K562 (cell line): ENCODE results near the gene MVD.

Experiments used
- TCFL5 ChIP-seq: fragments of 250-450 bp; sonication (Bioruptor Pico); conservative IDR thresholded peaks from 2 replicates; pipeline ENCODE4 v1.6.1; 2021; ENCODE audit warnings: mild to moderate bottlenecking, moderate library complexity, matching md5 sums
- ZNF644 ChIP-seq: fragments of 200-800 bp; sonication (Bioruptor generic); IDR thresholded peaks from 2 replicates; pipeline ENCODE4 v1.6.1; 2016; ENCODE audit warnings: low read depth, missing genetic modification characterization, missing compliant biosample characterization

DNA sequence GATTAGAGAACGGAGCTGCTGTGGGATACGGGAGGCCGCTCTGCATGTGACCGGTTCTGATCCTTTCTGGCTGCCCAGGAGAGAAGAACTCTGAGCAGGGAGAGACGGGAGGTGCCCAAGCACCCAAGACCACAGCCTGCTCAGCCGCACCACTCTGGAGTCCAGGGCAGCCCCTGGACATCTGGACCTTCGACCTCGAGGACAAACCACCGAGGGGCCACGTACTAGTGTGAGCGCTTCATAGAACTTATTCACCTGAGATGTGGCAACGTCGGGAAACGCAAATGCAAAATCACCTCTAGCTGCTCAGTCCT is 37.4 kb upstream of the MVD start:
- TF ChIP-seq ZNF644 (tag), result no peak
- TF ChIP-seq TCFL5 (CRISPR knock-in tag), result no peak
